Chondrocyte (in vitro differentiated cells): Measurements from ENCODE around the gene GALNT14. TPM values are rescaled to one million over a fixed set of nuclear protein-coding genes. Genes with fewer than 3 reads are reported as not detected.

Source experiments
- DNase-seq: peaks from one replicate; pipeline ENCODE4 v3.0.0; 2021; ENCODE audit warnings: mixed read lengths, low spot score
- H3K27ac Mint-ChIP-seq: one replicate; pipeline ENCODE4 v1.8.0; 2021; ENCODE audit warnings: mild to moderate bottlenecking, moderate library complexity, mixed read lengths; ENCODE audit not compliant: unreplicated experiment
- H3K27me3 Mint-ChIP-seq: 2 replicates; pipeline ENCODE4 v1.8.0; 2021; ENCODE audit warnings: low read depth, mixed read lengths
- H3K36me3 Mint-ChIP-seq: 2 replicates; pipeline ENCODE4 v1.8.0; 2021; ENCODE audit warnings: low read depth, mixed read lengths
- H3K4me1 Mint-ChIP-seq: 2 replicates; pipeline ENCODE4 v1.8.0; 2021; ENCODE audit warnings: low read depth, mild to moderate bottlenecking, mixed read lengths
- H3K4me3 Mint-ChIP-seq: one replicate; pipeline ENCODE4 v1.8.0; 2021; ENCODE audit warnings: mild to moderate bottlenecking, moderate library complexity, mixed read lengths; ENCODE audit not compliant: unreplicated experiment
- H3K9me3 Mint-ChIP-seq: 2 replicates; pipeline ENCODE4 v1.8.0; 2021; ENCODE audit warnings: low read depth, mixed read lengths
- total RNA-seq: library from RNA; stranded (reverse); gene quantifications from 3 replicates; pipeline ENCODE4 v1.2.1, GENCODE V29; 2021
- TF ChIP-seq, protein P1 (sequence below): fragments of 200-600 bp; sonication (generic); IDR thresholded peaks from 2 replicates; pipeline ENCODE4 v1.5.0; 2021; ENCODE audit warnings: antibody characterized with exemption, mild to moderate bottlenecking, moderate library complexity

GALNT14 gene
- total RNA-seq, 1 donor from 2014 or later = 17.8 TPM

DNA sequence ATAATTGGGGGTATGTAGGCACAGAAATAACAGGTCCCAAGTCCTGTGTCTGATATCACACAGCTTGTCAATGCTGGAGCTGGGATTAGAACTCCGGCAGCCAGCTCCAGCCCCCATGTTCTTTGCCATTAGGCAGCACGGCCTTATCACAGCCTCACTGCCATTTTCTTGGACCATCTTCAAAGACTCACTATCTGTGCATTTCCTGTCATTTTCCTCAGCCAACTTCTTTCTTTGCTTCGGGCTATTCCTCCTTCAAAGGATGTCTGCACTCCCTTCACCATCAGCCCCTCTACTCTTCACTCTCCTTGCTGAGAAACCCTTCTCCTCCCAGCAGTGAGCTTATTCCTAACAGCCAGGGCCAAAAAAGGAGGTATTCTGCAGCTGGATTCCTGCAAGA lies 139.6 kb downstream of the GALNT14 start:
- Mint-ChIP-seq H3K9me3 (no peaks in the 10 kb centered on the region), H3K27ac (no peak overlapping the region), H3K4me1 (no peaks in the 10 kb centered on the region), H3K27me3 (peaks cover 9% of the 10 kb centered on the region), H3K36me3 (no peaks in the 10 kb centered on the region), H3K4me3 (no peak overlapping the region)
- DNase-seq = no peak
- TF ChIP-seq, protein P1, sequence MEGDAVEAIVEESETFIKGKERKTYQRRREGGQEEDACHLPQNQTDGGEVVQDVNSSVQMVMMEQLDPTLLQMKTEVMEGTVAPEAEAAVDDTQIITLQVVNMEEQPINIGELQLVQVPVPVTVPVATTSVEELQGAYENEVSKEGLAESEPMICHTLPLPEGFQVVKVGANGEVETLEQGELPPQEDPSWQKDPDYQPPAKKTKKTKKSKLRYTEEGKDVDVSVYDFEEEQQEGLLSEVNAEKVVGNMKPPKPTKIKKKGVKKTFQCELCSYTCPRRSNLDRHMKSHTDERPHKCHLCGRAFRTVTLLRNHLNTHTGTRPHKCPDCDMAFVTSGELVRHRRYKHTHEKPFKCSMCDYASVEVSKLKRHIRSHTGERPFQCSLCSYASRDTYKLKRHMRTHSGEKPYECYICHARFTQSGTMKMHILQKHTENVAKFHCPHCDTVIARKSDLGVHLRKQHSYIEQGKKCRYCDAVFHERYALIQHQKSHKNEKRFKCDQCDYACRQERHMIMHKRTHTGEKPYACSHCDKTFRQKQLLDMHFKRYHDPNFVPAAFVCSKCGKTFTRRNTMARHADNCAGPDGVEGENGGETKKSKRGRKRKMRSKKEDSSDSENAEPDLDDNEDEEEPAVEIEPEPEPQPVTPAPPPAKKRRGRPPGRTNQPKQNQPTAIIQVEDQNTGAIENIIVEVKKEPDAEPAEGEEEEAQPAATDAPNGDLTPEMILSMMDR = no peak

GRCh38 chr2:30997979-30998378 lies 140.3 kb downstream of the GALNT14 start:
- Mint-ChIP-seq H3K4me1 (no peaks in the 10 kb centered on the region), H3K36me3 (no peaks in the 10 kb centered on the region), H3K9me3 (no peaks in the 10 kb centered on the region), H3K27me3 (peaks cover 3% of the 10 kb centered on the region), H3K4me3 (no peak overlapping the region), H3K27ac (no peak overlapping the region)
- TF ChIP-seq, protein P1 = no peak
- no peak for DNase-seq

DNA sequence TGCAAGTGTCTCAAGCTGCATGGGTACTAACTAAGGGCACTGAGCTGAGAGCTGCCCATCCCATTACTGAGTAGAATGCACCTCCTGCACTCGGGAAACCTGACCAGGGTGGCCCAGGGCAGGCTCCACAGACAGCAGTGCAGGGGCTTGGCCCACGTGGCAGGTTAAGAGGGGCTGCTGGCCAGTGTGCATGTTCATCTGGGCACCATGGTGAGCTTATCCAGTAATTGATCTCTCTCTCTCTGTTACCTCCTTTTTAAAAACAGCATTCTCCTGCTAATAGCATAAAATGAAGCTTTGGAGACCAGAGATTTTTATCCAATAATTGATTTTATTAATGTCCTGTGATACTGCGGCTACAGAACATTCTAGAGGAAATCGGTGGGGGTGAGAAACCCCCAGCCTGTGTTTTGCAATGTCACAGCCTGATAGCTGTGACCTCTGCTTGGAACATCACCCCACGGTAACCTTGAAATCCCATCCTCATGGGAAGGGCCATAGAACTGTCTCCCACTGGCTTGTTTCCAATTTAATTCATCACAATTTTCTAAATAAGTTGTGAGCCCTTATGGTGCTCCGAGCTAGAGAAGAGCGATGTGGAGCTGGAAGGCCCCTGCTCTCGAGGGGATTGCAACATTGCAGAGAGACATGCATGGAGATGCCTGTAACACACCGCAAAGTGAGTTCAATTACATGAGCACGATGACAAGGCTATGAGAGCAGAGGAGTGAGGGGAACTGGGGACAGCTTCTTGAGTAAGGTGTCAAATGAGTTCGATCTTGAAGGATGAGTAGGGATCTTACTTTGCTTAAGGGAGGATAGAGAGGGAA lies 143.8 kb downstream of the GALNT14 start:
- TF ChIP-seq, protein P1 = no peak
- peaks cover 3% of the 10 kb centered on the region for H3K27me3 Mint-ChIP-seq
- no peaks in the 10 kb centered on the region for H3K9me3 Mint-ChIP-seq
- H3K4me3 Mint-ChIP-seq = no peak overlapping the region
- DNase-seq = no peak
- H3K36me3 Mint-ChIP-seq = no peaks in the 10 kb centered on the region
- H3K27ac Mint-ChIP-seq = no peak overlapping the region
- H3K4me1 Mint-ChIP-seq = no peaks in the 10 kb centered on the region

GRCh38 chr2:30992781-30993180 lies 145.5 kb downstream of the GALNT14 start:
- no peak for DNase-seq
- Mint-ChIP-seq H3K27ac (no peak overlapping the region), H3K9me3 (no peaks in the 10 kb centered on the region)

DNA sequence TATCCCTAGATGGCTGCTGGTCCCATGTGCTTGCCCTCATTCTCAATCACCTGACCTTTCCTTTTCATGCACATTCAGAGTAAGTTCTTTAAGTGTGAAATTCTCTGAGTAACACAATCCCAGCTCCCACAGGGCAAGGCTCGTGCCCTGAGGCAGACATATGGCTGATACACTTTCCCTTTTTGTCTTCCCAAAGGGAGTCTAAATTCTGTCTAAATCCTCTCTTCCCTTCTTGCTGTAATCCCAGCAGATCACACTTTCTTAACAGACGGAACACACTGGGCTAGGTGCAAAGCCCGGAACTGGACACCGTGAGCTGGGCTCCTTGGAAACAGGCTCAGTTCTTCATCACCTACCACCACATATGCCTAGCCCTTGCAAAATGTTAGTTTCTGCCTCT lies 147.6 kb downstream of the GALNT14 start:
- DNase-seq = no peak
- H3K27ac Mint-ChIP-seq = no peak overlapping the region
- H3K27me3 Mint-ChIP-seq = no peaks in the 10 kb centered on the region
- H3K9me3 Mint-ChIP-seq = no peaks in the 10 kb centered on the region
- no peak overlapping the region for H3K4me3 Mint-ChIP-seq
- H3K4me1 Mint-ChIP-seq = no peaks in the 10 kb centered on the region
- H3K36me3 Mint-ChIP-seq = no peaks in the 10 kb centered on the region
- TF ChIP-seq, protein P1 = no peak

More at GRCh38 chr2:30992781-30993180, 145.5 kb downstream of the GALNT14 start:
- TF ChIP-seq, protein P1 = no peak
- H3K4me1 Mint-ChIP-seq = no peaks in the 10 kb centered on the region
- H3K4me3 Mint-ChIP-seq = no peak overlapping the region
- no peaks in the 10 kb centered on the region for H3K27me3 Mint-ChIP-seq
- H3K36me3 Mint-ChIP-seq = no peaks in the 10 kb centered on the region
